Activated CD4-positive, CD25-positive, alpha-beta regulatory T cell treated with anti-CD3 and anti-CD28 coated beads, Interleukin-2, amount 50 U/mL, for 24 hours (primary cell): Measurements from ENCODE around the gene PLCB3.

Source experiments
- ATAC-seq, 2 donors: fragments of 150-1000 bp; cut with Tn5 transposase; one replicate each; pipeline ENCODE4 v1.10.0; 2021; ENCODE audit warnings: mild to moderate bottlenecking in 1 of 2, moderate library complexity in 1 of 2

PLCB3 gene

GRCh38 chr11:64222651-64223000 is 28.7 kb upstream of the PLCB3 start:
- ATAC-seq, result no peak

GRCh38 chr11:64223001-64223651 is 28.2 kb upstream of the PLCB3 start:
- ATAC-seq, result no peak

- no peak for ATAC-seq
Measured at GRCh38 chr11:64224151-64224890, 27.0 kb upstream of the PLCB3 start.

- no peak for ATAC-seq
Measured at GRCh38 chr11:64224891-64225607, 26.3 kb upstream of the PLCB3 start.

GRCh38 chr11:64225608-64226506 is 25.5 kb upstream of the PLCB3 start, which contains the start of the genes NUDT22 and TRPT1:
TSS of gene NUDT22 (plus strand) at chr11:64226274. CDS start at chr11:64226653, 379 bp downstream.
TSS of gene TRPT1 (minus strand) at chr11:64226186. CDS start at chr11:64225860, 326 bp downstream.
- ATAC-seq, result peak; percentile 68 to 77

- ATAC-seq, result peak; percentile 34 to 41
Measured at GRCh38 chr11:64226507-64227051, 24.8 kb upstream of the PLCB3 start.

- ATAC-seq, result no peak
Measured at GRCh38 chr11:64227405-64227956, 23.8 kb upstream of the PLCB3 start.

- no peak for ATAC-seq
Measured at GRCh38 chr11:64229090-64229743, 22.1 kb upstream of the PLCB3 start.

- ATAC-seq, result no peak
Measured at GRCh38 chr11:64229744-64230170, 21.6 kb upstream of the PLCB3 start.

- peak; percentile 48 to 52 for ATAC-seq
Measured at GRCh38 chr11:64230171-64230984, 21.0 kb upstream of the PLCB3 start, which contains the start of gene DNAJC4. TSS of gene DNAJC4 (plus strand) at chr11:64230548. CDS start at chr11:64230855, 307 bp downstream.

GRCh38 chr11:64230985-64231365 is 20.4 kb upstream of the PLCB3 start:
- ATAC-seq, result no peak

- no peak for ATAC-seq
Measured at GRCh38 chr11:64231546-64231945, 19.8 kb upstream of the PLCB3 start.

- ATAC-seq, result no peak
Measured at GRCh38 chr11:64232182-64232966, 19.0 kb upstream of the PLCB3 start.

GRCh38 chr11:64232967-64233315 is 18.4 kb upstream of the PLCB3 start:
- no peak for ATAC-seq

- peak; percentile 49 to 59 for ATAC-seq
Measured at GRCh38 chr11:64233913-64234586, 17.3 kb upstream of the PLCB3 start, which contains the start of gene VEGFB. TSS of gene VEGFB (plus strand) at chr11:64234584. CDS start at chr11:64234834, 250 bp downstream.

- ATAC-seq, result peak; percentile 57 to 61
Measured at GRCh38 chr11:64234647-64235379, 16.5 kb upstream of the PLCB3 start.

GRCh38 chr11:64235437-64236161 is 15.7 kb upstream of the PLCB3 start:
- ATAC-seq, result no peak
